ENCODE data around the gene AADAC. TPM values are rescaled to one million over a fixed set of nuclear protein-coding genes. Genes with fewer than 3 reads are reported as not detected.
A peak's percentile ranks its signal among the peaks of the same experiment; 100 is the strongest.

Gene AADAC
- polyA plus RNA-seq, 1 donor (not counting 4 experiments of a cell fraction or from before 2014, with no cell fraction given) = 0.28 TPM

GRCh38 chr3:151774910-151775309 is 39.0 kb upstream of the AADAC start:
- no peak overlapping the region for H3K27ac ChIP-seq (ENCODE audit: control insufficient read depth, insufficient read depth, low read length)
- no peak overlapping the region for H3K4me3 ChIP-seq (ENCODE audit: control insufficient read depth in 2 of 3, extremely low read depth in 1 of 3, insufficient read depth in 2 of 3, low read depth in 1 of 3, low read length in 3 of 3)
- peaks cover 3% of the 10 kb centered on the region for H3K4me1 ChIP-seq (ENCODE audit: control insufficient read depth, extremely low read depth, insufficient read depth, low read length)
- DNase-seq (ENCODE audit: low read depth, low spot score) (no peak), FAIRE-seq (no peak)
- H3K9me3 ChIP-seq (ENCODE audit: control insufficient read depth, low read depth, low read length) = no peaks in the 10 kb centered on the region
- no peak overlapping the region for H3K4me2 ChIP-seq (ENCODE audit: control insufficient read depth, extremely low read depth, insufficient read depth, low read depth, low read length)
- no peaks in the 10 kb centered on the region for H3K27me3 ChIP-seq (ENCODE audit: control insufficient read depth, extremely low read depth, insufficient read depth, low read length)
- no peaks in the 10 kb centered on the region for H3K9me1 ChIP-seq (ENCODE audit: control insufficient read depth, extremely low read depth, insufficient read depth, low read length)
- no peaks in the 10 kb centered on the region for H4K20me1 ChIP-seq (ENCODE audit: control insufficient read depth, extremely low read depth, insufficient read depth, low read length)
- no peaks in the 10 kb centered on the region for H3K79me2 ChIP-seq (ENCODE audit: control insufficient read depth, insufficient read depth, low read length)
- dilution Hi-C loops (cut with MboI; ENCODE audit: extremely low pct_ligation_motif_present, low sequenced_read_pairs) = no loop called here
- TF ChIP-seq EZH2 (IDR thresholded peaks at IDR 0.05; ENCODE audit: low read length) = no peak
- no peak for TF ChIP-seq CTCF (optimal IDR thresholded peaks at IDR 0.05 in 1 of 3, IDR thresholded peaks at IDR 0.05 in 1 of 3, conservative IDR thresholded peaks at IDR 0.05 in 1 of 3; ENCODE audit: extremely low read depth in 1 of 3, insufficient read depth in 2 of 3, low read length in 3 of 3)
- H2AFZ ChIP-seq (ENCODE audit: control insufficient read depth, low read length) = peak overlapping the region; percentile 39
- no peak overlapping the region for H3K9ac ChIP-seq (ENCODE audit: control insufficient read depth, extremely low read depth, insufficient read depth, low read length)
- no peaks in the 10 kb centered on the region for H3K36me3 ChIP-seq (ENCODE audit: control insufficient read depth in 2 of 2, extremely low read depth in 1 of 2, insufficient read depth in 2 of 2, low read length in 2 of 2)

DNA sequence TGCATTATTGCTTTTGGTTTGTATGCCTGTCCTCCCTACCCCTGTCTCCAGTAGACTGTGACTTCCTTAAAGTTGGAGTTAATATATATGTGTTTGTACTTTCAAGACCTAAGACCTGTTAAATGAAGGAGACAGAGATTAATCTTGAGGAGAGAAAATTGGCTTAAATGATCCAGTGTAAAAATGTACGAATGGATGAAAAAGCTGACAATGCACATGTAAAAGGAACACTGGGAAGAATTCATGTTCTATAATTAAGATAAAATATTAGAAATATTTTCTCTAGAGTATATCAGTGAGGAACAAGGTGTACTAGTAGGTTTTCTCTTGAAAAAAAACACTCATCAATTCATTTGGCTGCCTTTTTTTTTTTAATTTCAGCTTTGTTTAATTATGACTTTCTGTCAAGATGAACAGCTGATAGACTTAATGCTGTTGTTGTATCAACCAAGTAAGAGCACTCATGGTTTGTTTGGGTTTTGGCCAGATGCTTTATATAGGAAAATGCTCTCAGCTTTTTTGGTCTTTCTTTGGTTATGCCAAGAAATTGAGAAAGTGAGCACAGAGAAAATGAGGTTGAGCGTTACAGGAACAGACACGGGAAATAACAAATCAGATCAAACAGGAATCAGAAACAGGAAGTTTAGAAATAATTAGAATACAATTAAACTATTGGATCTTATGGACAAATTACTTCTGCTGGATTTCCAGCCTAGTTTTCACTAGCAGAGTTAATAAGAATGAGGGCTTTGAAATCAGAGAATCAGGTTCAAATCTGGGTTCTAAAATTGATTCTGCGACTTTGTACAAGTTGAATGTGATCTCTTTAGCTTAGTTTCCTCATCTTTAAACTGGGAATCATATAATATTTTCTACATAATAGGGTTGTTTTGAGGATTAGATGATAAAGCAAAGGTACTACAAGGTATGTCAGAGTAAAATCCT is 38.3 kb upstream of the AADAC start:
- Histone ChIP-seq H2AFZ (ENCODE audit: control insufficient read depth, low read length) (peak overlapping the region; percentile 47), H3K9me3 (ENCODE audit: control insufficient read depth, low read depth, low read length) (no peaks in the 10 kb centered on the region), H3K4me3 (ENCODE audit: control insufficient read depth in 2 of 3, extremely low read depth in 1 of 3, insufficient read depth in 2 of 3, low read depth in 1 of 3, low read length in 3 of 3) (no peak overlapping the region), H3K36me3 (ENCODE audit: control insufficient read depth in 2 of 2, extremely low read depth in 1 of 2, insufficient read depth in 2 of 2, low read length in 2 of 2) (no peaks in the 10 kb centered on the region), H3K9ac (ENCODE audit: control insufficient read depth, extremely low read depth, insufficient read depth, low read length) (no peak overlapping the region), H3K4me2 (ENCODE audit: control insufficient read depth, extremely low read depth, insufficient read depth, low read depth, low read length) (no peak overlapping the region), H3K27ac (ENCODE audit: control insufficient read depth, insufficient read depth, low read length) (no peak overlapping the region), H3K27me3 (ENCODE audit: control insufficient read depth, extremely low read depth, insufficient read depth, low read length) (no peaks in the 10 kb centered on the region), H3K79me2 (ENCODE audit: control insufficient read depth, insufficient read depth, low read length) (no peaks in the 10 kb centered on the region), H4K20me1 (ENCODE audit: control insufficient read depth, extremely low read depth, insufficient read depth, low read length) (no peaks in the 10 kb centered on the region), H3K4me1 (ENCODE audit: control insufficient read depth, extremely low read depth, insufficient read depth, low read length) (no peaks in the 10 kb centered on the region), H3K9me1 (ENCODE audit: control insufficient read depth, extremely low read depth, insufficient read depth, low read length) (no peaks in the 10 kb centered on the region)
- FAIRE-seq (no peak), DNase-seq (ENCODE audit: low read depth, low spot score) (no peak)
- TF ChIP-seq EZH2 (IDR thresholded peaks at IDR 0.05; ENCODE audit: low read length) = no peak
- no peak for TF ChIP-seq CTCF (optimal IDR thresholded peaks at IDR 0.05 in 1 of 3, IDR thresholded peaks at IDR 0.05 in 1 of 3, conservative IDR thresholded peaks at IDR 0.05 in 1 of 3; ENCODE audit: extremely low read depth in 1 of 3, insufficient read depth in 2 of 3, low read length in 3 of 3)
- dilution Hi-C loops (cut with MboI; ENCODE audit: extremely low pct_ligation_motif_present, low sequenced_read_pairs) = no loop called here

All from keratinocyte (primary cell).